Psoas muscle (tissue), 8 donors: Measurements from ENCODE around the gene KIAA0319L. TPM values are rescaled to one million over a fixed set of nuclear protein-coding genes. Genes with fewer than 3 reads are reported as not detected.

Experiments used
- ATAC-seq, 4 donors: fragments of 200-7000 bp; cut with Tn5 transposase; one replicate each; pipeline ENCODE4 v1.9.1; 2020; ENCODE audit warnings: moderate library complexity in 3 of 4, mild to moderate bottlenecking in 2 of 4
- DNase-seq, 2 donors: peaks; one replicate each; pipeline ENCODE4 v3.0.0-alpha.2; 2020
- H3K27ac ChIP-seq: fragments of 200-600 bp; one replicate; pipeline ENCODE4 v1.8.0; 2022
- H3K27me3 ChIP-seq, 3 donors: fragments of 200-600 bp in 1 of 3; one replicate each; pipeline versions ENCODE4 v1.6.1 to v1.8.0; 2013 to 2022; ENCODE audit warnings: low read length in 2 of 3, mild to moderate bottlenecking in 2 of 3, moderate library complexity in 1 of 3; ENCODE audit not compliant: insufficient read depth in 3 of 3
- H3K36me3 ChIP-seq, 2 donors: fragments of 200-600 bp in 1 of 2; one replicate each; pipeline versions ENCODE4 v1.6.1 to v1.8.0; 2013 to 2022; ENCODE audit warnings: low read depth in 1 of 2, mild to moderate bottlenecking in 1 of 2, moderate library complexity in 1 of 2; ENCODE audit not compliant: insufficient read depth in 1 of 2
- H3K4me1 ChIP-seq: fragments of 200-600 bp; one replicate; pipeline ENCODE4 v1.8.0; 2022
- H3K4me3 ChIP-seq: fragments of 200-600 bp; one replicate; pipeline ENCODE4 v1.8.0; 2022; ENCODE audit warnings: mild to moderate bottlenecking
- H3K9me3 ChIP-seq: fragments of 200-600 bp; one replicate; pipeline ENCODE4 v1.8.0; 2022
- whole genome bisulfite sequencing, 3 donors: extraction: QIAGEN DNeasy Blood & Tissue Kit; methylation state at CpG; one replicate each; pipeline versions ENCODE4 v1.1.6 to v1.1.7; 2013; 5-methylcytosine and 5-hydroxymethylcytosine counted together
- intact Hi-C, 2 donors: fragments of 100-400 bp; cut with DNase I; formaldehyde crosslinking; loops; one replicate each; pipeline versions ENCODE4 v1.11.0 to v1.14.2; 2022
- polyA plus RNA-seq, 3 donors: library from polyadenylated mRNA; stranded (reverse); fragments of 200-250 nt; gene quantifications; one replicate each; pipeline ENCODE4 v1.2.3, GENCODE V29; 2013
- total RNA-seq, 4 donors: library from RNA; stranded (reverse); fragmentation: NEBNext Ultra II Directional in 2 of 4; extraction: Animal tissue kit (Norgen Biotek cat#: 25700) in 2 of 4; gene quantifications; one replicate each; pipeline versions ENCODE4 v1.2.1 to v1.2.4, GENCODE V29; 2021 to 2023
- TF ChIP-seq, protein P1 (sequence below): fragments of 200-600 bp; IDR thresholded peaks from one replicate; pipeline ENCODE4 v1.8.0; 2022; ENCODE audit warnings: antibody characterized with exemption
- donor health status: healthy with polysubstance abuse.
- donor health status: DM: no; HTN: no; CAD: no; lungs with moderate emphysema.
- donor health status: Bipolar disorder and iron deficiency.
- donor health status: healthy.
- donor health status: DM: yes; HTN: yes; CAD: no.
- donor health status: DM: no; HTN: no; CAD: no.
- donor health status: DM: no; HTN: no; CAD: no.
- donor health status: DM: yes; HTN: yes; CAD: no.

The KIAA0319L gene
- total and polyA plus RNA-seq, 7 donors, result 18.0 to 46.9 (median 35.7) TPM

DNA sequence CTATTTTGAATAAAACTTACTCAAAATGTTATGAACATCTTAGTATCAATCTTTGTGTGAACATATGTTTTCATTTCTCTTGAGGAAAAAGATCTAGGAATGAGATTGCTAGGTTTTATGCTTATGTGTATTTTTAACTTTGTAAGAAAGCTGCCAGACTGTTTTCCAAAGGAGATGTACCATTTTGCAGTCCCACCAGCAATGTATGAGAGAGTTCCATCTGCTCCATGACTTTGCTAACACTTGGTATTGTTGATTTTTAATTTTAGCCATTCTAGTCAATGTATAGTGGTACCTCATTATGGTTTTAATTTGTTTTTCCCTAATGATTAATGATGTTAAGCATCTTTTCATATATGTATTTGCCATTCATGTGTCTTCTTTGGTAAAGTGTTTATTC is 156.2 kb downstream of the KIAA0319L start:
- no peak for ATAC-seq
- peaks cover 2 to 85% of the 10 kb centered on the region in 2 donors for H3K36me3 ChIP-seq
- no peak overlapping the region for H3K27ac ChIP-seq

DNA sequence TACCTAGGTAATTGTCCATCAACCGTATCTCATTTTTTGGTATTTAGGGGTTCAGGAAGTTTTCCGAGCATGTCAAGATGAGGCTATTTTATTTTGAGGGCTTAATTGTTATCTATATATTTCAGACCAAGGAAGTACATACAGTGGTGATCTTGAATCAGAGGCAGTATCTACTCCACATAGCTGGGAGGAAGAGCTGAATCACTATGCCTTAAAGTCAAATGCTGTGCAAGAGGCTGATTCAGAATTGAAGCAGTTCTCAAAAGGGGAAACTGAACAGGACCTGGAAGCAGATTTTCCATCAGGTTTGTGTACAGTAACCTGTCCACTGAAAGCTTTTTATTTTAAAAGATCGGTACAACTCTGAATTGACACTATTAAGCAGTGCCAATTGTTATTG is 158.5 kb downstream of the KIAA0319L start:
- Histone ChIP-seq H3K4me1 (no peaks in the 10 kb centered on the region), H3K27ac (no peak overlapping the region), H3K4me3 (no peak overlapping the region), H3K36me3 (peaks cover 5 to 96% of the 10 kb centered on the region in 2 donors), H3K27me3 (no peaks in the 10 kb centered on the region), H3K9me3 (no peaks in the 10 kb centered on the region)
- TF ChIP-seq, protein P1, sequence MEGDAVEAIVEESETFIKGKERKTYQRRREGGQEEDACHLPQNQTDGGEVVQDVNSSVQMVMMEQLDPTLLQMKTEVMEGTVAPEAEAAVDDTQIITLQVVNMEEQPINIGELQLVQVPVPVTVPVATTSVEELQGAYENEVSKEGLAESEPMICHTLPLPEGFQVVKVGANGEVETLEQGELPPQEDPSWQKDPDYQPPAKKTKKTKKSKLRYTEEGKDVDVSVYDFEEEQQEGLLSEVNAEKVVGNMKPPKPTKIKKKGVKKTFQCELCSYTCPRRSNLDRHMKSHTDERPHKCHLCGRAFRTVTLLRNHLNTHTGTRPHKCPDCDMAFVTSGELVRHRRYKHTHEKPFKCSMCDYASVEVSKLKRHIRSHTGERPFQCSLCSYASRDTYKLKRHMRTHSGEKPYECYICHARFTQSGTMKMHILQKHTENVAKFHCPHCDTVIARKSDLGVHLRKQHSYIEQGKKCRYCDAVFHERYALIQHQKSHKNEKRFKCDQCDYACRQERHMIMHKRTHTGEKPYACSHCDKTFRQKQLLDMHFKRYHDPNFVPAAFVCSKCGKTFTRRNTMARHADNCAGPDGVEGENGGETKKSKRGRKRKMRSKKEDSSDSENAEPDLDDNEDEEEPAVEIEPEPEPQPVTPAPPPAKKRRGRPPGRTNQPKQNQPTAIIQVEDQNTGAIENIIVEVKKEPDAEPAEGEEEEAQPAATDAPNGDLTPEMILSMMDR, result no peak
- intact Hi-C loops, result no loop called here
- no peak for DNase-seq
- 95 to 96% (median 95%) methylated on average over 3 of the region's 3 CpGs for WGBS, 3 donors
- ATAC-seq, result no peak

More for the DNA sequence above, 156.2 kb downstream of the KIAA0319L start:
- Histone ChIP-seq H3K4me3 (no peak overlapping the region), H3K27me3 (no peaks in the 10 kb centered on the region), H3K9me3 (no peaks in the 10 kb centered on the region), H3K4me1 (no peaks in the 10 kb centered on the region)
- DNase-seq, result no peak
- TF ChIP-seq, protein P1, result no peak
- intact Hi-C loops, result loop anchor here in 1 of 2 donors (10.0 kb wide), 1 partner anchor 196 kb away; no protein-coding TSS in a partner anchor

DNA sequence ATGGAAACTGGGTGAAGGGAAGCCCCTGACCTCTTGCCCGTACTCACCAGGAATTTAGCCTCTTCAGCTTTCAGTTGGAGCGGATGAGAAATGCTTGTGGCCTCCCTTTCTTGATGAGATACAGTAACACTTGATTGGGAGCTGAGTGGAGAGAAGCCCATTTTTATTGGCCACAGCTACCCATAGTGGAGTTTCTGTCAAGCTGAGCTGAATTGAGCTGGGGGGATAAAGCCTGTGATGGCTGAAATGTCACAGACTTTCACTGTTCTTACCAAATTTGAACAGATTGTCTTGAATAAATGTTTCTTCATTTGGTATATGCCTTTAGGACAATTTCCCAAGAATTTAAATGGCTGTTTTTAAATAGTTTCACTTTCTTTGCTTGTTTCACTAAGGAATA is 162.8 kb downstream of the KIAA0319L start:
- H3K36me3 ChIP-seq, result peaks cover 6 to 96% of the 10 kb centered on the region in 2 donors
- WGBS, 3 donors, result 58 to 98% (median 95%) methylated on average over 2 of the region's 2 CpGs
- no peaks in the 10 kb centered on the region for H3K9me3 ChIP-seq
- DNase-seq, result no peak
- no peak for ATAC-seq
- no peak overlapping the region for H3K27ac ChIP-seq
- no peaks in the 10 kb centered on the region for H3K4me1 ChIP-seq
- H3K27me3 ChIP-seq, result no peaks in the 10 kb centered on the region
- H3K4me3 ChIP-seq, result no peak overlapping the region
- intact Hi-C loops, result no loop called here
- TF ChIP-seq, protein P1, result no peak

DNA sequence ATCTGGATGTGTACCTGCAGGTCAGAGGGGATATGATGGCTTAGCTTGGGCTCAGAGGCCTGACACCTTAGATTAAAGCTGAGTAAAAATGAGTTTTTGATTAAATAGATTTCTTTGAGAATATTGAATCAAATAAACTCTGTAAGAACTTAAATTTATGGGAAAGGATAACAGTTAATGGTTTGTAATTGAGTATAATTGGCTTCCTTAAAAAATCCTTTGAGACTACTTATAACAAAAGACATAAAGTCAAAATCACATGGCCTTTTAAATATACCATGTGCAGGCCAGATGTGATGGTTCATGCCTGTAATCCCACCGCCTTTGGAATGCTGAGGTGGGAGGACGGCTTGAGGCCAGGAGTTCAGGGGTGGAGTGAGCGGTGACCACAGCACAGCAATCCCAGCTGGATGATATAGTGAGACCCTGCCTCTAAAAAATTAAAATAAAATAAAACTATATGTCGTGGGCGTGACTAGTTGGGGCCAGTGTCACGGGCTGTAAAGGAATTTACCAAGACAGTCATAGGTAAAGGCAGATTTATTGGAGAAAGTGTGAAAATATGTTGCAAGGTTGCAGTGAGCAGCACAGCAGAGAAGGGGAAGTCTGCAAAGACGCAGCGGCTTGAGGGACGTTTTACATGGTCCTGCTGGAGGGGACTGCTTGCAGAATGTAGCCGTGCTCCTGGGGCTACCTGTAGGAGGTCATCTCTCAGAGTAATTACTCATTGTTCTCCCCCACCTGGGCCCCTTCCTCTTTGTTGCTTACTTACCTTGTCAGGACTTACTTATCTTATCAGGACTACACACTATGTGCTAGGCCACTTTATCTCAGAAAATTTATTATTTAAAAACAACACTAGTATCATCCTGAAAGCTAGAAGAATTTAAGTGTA is 166.4 kb downstream of the KIAA0319L start:
- intact Hi-C loops, result no loop called here
- H3K27me3 ChIP-seq, result no peaks in the 10 kb centered on the region
- H3K36me3 ChIP-seq, result peaks cover 10 to 90% of the 10 kb centered on the region in 2 donors
- TF ChIP-seq, protein P1, result no peak
- ATAC-seq (no peak), DNase-seq (no peak)
- H3K4me1 ChIP-seq, result no peaks in the 10 kb centered on the region
- H3K4me3 ChIP-seq, result no peak overlapping the region
- no peaks in the 10 kb centered on the region for H3K9me3 ChIP-seq
- H3K27ac ChIP-seq, result no peak overlapping the region
- 84 to 86% (median 86%) methylated on average over 10 of the region's 10 CpGs for WGBS, 3 donors
